GM12872 (cell line): ENCODE data around the gene RPS6KA6.

Experiments
- TF ChIP-seq, protein P1 (sequence below): IDR thresholded peaks from 3 replicates; pipeline ENCODE4 v1.5.1; 2011; ENCODE audit warnings: low read depth, mild to moderate bottlenecking, low read length, moderate library complexity; ENCODE audit not compliant: insufficient read depth

RPS6KA6 gene

DNA sequence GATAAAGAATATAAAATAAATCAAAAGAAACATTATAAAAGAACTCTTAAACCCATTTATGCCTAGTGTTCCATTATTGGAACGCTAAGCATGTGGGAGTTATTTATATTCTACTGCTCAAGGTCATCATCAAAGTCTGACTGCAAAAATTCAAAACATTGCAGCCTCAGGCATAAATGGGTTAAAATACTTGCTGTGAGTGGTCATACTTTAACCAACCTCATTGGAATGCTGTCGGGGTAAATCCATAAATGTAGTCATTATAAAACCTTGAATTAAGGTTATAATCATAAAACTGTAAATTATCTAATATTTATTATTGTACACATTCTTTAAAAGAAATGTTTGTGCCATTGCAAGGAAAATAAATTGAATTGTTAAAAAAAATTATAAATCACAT lies 55.0 kb downstream of the RPS6KA6 start:
- TF ChIP-seq, protein P1, sequence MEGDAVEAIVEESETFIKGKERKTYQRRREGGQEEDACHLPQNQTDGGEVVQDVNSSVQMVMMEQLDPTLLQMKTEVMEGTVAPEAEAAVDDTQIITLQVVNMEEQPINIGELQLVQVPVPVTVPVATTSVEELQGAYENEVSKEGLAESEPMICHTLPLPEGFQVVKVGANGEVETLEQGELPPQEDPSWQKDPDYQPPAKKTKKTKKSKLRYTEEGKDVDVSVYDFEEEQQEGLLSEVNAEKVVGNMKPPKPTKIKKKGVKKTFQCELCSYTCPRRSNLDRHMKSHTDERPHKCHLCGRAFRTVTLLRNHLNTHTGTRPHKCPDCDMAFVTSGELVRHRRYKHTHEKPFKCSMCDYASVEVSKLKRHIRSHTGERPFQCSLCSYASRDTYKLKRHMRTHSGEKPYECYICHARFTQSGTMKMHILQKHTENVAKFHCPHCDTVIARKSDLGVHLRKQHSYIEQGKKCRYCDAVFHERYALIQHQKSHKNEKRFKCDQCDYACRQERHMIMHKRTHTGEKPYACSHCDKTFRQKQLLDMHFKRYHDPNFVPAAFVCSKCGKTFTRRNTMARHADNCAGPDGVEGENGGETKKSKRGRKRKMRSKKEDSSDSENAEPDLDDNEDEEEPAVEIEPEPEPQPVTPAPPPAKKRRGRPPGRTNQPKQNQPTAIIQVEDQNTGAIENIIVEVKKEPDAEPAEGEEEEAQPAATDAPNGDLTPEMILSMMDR: no peak

DNA sequence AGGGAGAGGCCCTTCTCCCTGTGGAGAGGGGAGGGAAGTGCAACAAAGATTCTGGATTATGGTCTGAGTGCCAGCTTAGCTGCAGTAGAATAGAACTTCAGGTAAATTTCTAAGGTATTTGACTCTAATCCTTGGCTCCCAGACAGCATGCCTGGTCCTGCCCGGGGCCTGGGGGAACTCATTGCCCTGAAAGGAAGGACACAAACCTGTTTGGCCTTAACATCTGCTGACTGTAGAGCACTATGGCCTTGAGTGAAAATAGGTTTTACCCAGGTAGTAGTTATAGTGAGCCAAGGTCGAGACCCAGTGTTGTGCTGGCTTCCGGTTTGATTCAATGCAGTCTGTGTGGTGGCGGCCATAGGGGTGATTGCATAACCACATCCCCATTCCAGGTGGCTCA lies 64.4 kb downstream of the RPS6KA6 start:
- TF ChIP-seq, protein P1: no peak

GRCh38 chrX:84118769-84119168 lies 69.2 kb downstream of the RPS6KA6 start:
- TF ChIP-seq, protein P1: no peak

DNA sequence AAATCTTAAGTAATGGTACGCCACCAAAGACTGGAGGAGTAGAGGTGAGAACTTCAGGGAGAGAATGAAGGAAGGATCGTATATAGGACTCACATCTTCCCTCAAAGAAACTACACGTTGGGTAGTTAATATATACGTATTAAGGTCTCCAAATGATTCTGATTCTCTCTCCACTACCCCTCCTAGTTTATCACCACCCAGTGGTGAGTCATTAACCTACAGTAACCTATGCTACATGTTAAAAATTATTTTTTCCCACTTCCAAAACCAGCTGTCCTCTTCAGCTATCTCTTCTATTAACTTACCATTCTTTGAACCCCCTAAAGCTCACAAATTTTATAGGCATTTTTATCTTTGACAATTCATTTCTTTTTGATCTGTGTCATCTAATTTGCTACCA lies 69.7 kb downstream of the RPS6KA6 start:
- TF ChIP-seq, protein P1: no peak

DNA sequence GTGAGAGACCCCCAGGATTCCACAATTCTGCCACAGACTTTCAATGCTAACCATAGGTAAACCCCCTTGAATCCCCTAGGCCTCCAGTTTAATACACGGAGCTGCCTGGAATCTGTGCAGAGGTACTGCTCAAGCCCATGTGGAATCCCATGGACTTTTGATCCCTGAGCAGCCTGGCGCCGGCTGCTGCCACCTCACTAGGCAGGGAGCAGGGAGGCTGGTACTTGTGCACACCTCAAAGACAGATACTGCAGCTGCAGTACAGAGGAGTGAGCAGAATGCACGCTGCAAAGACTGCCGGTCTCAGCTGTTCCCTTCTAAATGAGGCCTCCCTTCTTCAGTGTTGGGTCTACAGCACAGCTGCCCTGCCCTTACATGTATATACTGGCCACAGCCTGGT lies 79.4 kb downstream of the RPS6KA6 start:
- TF ChIP-seq, protein P1: no peak

DNA sequence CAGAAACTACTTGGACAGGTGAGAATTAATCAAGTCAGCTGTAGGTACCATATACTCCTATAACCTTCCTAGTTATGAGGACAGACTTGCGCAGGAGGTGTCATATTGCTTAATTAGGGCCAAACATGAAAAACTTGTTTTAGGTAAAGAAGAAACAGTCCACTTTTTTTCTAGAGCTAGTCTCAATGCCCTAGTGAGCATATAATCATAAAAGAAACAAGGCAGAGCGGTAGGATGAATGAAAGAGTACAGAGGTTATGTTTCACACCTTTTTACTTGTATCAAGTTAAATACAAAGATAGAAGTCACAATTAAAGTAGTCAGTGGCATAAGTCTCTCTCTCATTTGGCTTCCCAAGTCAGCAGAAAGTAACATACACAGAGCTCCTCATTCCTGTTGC lies 88.9 kb downstream of the RPS6KA6 start:
- TF ChIP-seq, protein P1: no peak

DNA sequence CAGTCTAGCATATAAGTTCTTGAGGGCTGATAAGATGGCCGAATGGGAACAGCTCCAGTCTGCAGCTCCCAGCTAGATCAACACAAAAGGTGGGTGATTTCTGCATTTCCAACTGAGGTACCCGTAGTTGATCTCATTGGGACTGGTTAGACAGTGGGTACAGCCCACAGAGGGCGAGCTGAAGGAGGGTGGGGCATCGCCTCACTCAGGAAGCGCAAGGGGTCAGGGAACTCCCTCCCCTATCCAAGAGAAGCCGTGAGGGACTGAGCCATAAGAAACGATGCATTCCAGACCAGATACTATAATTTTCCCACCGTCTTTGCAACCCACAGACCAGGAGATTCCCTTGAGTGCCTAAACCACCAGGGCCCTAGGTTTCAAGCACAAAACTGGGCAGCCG lies 109.0 kb downstream of the RPS6KA6 start:
- TF ChIP-seq, protein P1: no peak

GRCh38 chrX:84064814-84065213 lies 123.2 kb downstream of the RPS6KA6 start:
- TF ChIP-seq, protein P1: no peak
